Measurements from ENCODE around the gene KCNIP1.

DNA sequence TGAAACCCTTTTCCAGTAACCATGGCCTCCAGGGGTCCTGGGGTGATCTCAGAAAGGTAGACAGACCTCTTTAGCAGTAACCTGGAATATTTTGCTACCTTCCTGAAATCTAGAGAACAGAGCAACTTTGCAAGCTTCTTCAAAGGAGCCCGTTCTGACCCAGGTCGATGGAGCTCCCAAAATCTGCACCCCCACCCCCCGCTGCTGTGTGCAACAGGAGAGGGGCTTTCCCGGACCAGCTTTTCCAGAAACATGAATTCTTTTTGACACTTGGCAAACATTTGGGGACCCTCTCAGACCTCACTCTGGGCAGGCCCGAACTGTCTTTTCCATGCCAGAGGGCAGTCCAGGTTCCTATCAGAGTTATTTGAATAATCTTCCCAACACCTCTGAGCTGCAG, 65.3 kb downstream of the KCNIP1 start:
- TF ChIP-seq, protein P1, sequence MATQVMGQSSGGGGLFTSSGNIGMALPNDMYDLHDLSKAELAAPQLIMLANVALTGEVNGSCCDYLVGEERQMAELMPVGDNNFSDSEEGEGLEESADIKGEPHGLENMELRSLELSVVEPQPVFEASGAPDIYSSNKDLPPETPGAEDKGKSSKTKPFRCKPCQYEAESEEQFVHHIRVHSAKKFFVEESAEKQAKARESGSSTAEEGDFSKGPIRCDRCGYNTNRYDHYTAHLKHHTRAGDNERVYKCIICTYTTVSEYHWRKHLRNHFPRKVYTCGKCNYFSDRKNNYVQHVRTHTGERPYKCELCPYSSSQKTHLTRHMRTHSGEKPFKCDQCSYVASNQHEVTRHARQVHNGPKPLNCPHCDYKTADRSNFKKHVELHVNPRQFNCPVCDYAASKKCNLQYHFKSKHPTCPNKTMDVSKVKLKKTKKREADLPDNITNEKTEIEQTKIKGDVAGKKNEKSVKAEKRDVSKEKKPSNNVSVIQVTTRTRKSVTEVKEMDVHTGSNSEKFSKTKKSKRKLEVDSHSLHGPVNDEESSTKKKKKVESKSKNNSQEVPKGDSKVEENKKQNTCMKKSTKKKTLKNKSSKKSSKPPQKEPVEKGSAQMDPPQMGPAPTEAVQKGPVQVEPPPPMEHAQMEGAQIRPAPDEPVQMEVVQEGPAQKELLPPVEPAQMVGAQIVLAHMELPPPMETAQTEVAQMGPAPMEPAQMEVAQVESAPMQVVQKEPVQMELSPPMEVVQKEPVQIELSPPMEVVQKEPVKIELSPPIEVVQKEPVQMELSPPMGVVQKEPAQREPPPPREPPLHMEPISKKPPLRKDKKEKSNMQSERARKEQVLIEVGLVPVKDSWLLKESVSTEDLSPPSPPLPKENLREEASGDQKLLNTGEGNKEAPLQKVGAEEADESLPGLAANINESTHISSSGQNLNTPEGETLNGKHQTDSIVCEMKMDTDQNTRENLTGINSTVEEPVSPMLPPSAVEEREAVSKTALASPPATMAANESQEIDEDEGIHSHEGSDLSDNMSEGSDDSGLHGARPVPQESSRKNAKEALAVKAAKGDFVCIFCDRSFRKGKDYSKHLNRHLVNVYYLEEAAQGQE (IDR thresholded peaks at IDR 0.05; ENCODE audit: insufficient read depth in 1 of 2, low read depth in 2 of 2, low read length in 1 of 2) = no peak
- no peak for TF ChIP-seq POLR2AphosphoS5 (IDR thresholded peaks at IDR 0.05; ENCODE audit: low read depth, low read length)
- TF ChIP-seq, protein P2, sequence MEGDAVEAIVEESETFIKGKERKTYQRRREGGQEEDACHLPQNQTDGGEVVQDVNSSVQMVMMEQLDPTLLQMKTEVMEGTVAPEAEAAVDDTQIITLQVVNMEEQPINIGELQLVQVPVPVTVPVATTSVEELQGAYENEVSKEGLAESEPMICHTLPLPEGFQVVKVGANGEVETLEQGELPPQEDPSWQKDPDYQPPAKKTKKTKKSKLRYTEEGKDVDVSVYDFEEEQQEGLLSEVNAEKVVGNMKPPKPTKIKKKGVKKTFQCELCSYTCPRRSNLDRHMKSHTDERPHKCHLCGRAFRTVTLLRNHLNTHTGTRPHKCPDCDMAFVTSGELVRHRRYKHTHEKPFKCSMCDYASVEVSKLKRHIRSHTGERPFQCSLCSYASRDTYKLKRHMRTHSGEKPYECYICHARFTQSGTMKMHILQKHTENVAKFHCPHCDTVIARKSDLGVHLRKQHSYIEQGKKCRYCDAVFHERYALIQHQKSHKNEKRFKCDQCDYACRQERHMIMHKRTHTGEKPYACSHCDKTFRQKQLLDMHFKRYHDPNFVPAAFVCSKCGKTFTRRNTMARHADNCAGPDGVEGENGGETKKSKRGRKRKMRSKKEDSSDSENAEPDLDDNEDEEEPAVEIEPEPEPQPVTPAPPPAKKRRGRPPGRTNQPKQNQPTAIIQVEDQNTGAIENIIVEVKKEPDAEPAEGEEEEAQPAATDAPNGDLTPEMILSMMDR (IDR thresholded peaks at IDR 0.05) = no peak

Measured in Panc1 (cell line).